ENCODE data around the gene HK3. TPM values are rescaled to one million over a fixed set of nuclear protein-coding genes. Genes with fewer than 3 reads are reported as not detected.

HK3 gene
- total RNA-seq, 1 donor from 2014 or later, result 0.77 TPM

DNA sequence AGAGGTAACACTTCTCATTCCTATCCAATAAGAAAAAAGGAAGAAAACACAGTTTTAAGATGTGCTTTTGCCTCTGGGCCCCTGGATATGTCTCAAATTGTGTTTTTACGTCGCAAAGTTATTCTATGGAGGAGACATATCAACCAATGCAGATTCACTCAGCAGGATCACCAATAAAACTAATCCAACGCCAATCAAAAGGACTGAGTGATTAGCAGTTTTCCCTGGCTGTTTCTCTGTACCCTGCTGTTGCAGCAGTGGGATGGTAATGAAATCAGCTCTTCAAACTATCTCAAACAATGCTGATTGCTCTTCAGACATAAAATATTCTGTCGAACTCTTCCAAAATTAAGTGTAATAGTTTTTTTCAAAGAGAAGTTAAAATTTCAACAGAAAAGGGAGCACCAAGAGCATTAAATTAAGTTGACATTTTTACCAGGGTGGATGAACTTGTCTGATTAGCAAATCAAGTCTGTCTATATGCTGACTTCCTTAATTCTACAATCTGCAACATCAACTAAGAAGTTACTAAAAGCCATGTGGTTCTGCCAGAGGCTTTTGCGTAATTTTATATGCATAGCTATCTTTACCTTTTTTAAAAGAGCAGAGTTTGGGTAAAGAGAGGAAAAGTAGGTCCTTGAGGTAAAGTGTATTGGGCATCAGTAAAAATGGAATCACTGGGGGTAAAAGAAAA is 9.7 kb upstream of the HK3 start:
- H3K36me3 Mint-ChIP-seq, result peaks cover 44% of the 10 kb centered on the region
- H3K4me3 Mint-ChIP-seq, result no peak overlapping the region
- H3K27me3 Mint-ChIP-seq, result no peaks in the 10 kb centered on the region
- TF ChIP-seq, protein P1, sequence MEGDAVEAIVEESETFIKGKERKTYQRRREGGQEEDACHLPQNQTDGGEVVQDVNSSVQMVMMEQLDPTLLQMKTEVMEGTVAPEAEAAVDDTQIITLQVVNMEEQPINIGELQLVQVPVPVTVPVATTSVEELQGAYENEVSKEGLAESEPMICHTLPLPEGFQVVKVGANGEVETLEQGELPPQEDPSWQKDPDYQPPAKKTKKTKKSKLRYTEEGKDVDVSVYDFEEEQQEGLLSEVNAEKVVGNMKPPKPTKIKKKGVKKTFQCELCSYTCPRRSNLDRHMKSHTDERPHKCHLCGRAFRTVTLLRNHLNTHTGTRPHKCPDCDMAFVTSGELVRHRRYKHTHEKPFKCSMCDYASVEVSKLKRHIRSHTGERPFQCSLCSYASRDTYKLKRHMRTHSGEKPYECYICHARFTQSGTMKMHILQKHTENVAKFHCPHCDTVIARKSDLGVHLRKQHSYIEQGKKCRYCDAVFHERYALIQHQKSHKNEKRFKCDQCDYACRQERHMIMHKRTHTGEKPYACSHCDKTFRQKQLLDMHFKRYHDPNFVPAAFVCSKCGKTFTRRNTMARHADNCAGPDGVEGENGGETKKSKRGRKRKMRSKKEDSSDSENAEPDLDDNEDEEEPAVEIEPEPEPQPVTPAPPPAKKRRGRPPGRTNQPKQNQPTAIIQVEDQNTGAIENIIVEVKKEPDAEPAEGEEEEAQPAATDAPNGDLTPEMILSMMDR (conservative IDR thresholded peaks at IDR 0.05), result no peak
- H3K27ac Mint-ChIP-seq, result no peak overlapping the region
- H3K9me3 Mint-ChIP-seq, result no peaks in the 10 kb centered on the region
- H3K4me1 Mint-ChIP-seq (ENCODE audit: unreplicated experiment), result peaks cover 5% of the 10 kb centered on the region
- DNase-seq (ENCODE audit: extremely low spot score, unreplicated experiment), result no peak

DNA sequence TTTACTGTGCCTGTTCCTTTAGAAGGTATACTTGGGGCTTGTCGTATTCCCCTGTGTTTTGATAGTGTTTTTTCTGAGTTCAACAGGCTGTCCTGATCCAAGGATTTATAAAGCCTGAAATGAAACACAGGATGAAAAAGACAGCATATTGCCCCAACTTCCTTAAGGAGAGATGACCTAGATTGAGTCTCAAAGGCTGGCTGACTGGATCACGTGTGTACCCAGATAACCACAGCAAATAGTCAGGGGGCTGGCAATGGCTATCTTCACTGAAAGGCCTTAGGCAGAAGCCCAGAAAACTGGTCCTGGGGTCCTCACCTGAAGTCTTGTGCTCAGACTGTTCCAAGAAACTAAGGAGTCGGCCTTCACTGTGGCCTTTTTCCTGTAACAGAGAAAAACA is 7.7 kb upstream of the HK3 start:
- TF ChIP-seq, protein P1 (conservative IDR thresholded peaks at IDR 0.05), result no peak
- Mint-ChIP-seq H3K27me3 (no peaks in the 10 kb centered on the region), H3K36me3 (peaks cover 40% of the 10 kb centered on the region), H3K4me3 (no peak overlapping the region), H3K4me1 (ENCODE audit: unreplicated experiment) (peaks cover 12% of the 10 kb centered on the region), H3K9me3 (no peaks in the 10 kb centered on the region), H3K27ac (no peak overlapping the region)
- DNase-seq (ENCODE audit: extremely low spot score, unreplicated experiment), result no peak

DNA sequence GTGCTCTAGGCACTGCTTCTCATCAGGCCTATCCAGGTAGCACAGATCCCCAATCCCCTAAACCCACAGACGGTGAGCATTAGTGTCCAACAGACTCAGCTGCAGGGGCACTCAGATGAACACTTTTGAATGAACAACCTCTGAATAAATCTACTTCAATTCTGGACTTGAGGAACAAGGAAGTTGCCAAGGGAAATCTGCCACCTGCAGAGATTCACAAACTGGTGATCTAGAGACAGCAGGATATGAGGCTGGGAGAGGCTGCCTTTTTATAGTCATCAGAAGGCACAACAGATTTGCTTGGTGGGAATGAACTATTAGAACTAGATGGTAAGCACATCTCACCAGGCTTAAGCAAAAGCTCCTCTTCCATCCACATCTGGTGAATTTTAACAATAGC is 7.0 kb upstream of the HK3 start:
- peaks cover 42% of the 10 kb centered on the region for H3K36me3 Mint-ChIP-seq
- H3K4me3 Mint-ChIP-seq, result no peak overlapping the region
- H3K9me3 Mint-ChIP-seq, result no peaks in the 10 kb centered on the region
- DNase-seq (ENCODE audit: extremely low spot score, unreplicated experiment), result no peak
- no peak overlapping the region for H3K27ac Mint-ChIP-seq
- TF ChIP-seq, protein P1 (conservative IDR thresholded peaks at IDR 0.05), result no peak
- H3K27me3 Mint-ChIP-seq, result no peaks in the 10 kb centered on the region
- peaks cover 14% of the 10 kb centered on the region for H3K4me1 Mint-ChIP-seq (ENCODE audit: unreplicated experiment)

DNA sequence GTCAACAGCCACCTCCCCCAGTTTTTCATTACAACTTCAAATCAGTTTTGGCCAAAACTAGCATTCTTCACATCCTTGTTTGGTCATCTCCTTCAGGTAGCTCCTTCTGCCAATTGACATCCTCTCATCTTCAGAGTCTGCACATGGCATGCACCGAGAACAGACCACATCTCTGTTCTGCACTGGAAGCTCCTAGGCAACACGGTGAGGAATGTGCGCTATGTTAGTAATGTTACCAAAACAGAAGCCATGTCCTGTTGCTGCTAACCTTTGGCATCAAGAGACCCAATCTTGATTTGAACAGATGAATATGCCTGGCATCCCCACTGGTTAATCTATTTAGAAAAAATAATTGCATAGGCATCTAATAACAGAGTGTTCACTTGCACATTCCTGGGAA is 5.1 kb upstream of the HK3 start:
- H3K9me3 Mint-ChIP-seq, result no peaks in the 10 kb centered on the region
- H3K27ac Mint-ChIP-seq, result no peak overlapping the region
- TF ChIP-seq, protein P1 (conservative IDR thresholded peaks at IDR 0.05), result no peak

DNA sequence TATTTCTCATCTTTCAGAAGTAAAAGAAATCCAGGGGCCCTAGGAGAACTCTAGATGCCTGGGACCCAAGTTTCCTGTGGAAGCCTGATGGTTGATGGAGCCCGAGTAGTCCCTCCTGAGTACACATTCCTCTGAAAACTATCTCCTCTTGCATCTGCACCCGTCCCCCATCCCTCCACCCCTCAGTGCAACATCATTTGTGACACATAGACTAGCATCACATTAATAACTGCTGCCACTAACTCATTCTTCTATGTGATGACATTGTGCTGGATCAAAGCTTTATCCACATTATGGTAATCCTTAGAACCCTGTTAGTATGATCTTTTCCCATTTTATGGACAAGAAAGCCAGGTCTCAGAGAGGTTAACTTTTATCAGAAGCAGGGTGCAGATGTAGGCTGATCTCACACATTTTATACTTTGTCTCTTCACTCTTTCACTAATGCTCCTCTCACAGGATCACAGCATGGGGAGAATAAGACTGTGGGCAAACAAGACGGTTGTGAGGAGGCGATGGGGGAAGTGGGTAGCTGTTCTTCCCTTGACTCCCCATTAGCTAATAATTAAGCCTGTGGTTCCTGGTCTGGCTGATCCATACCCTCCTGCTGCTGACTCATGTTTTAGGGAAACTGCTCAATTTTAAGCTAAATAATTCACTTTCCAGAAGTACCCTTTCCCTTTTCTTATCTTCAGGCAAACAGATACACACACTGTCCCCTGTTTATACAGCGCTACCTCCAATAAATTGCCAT is 3.9 kb upstream of the HK3 start:
- Mint-ChIP-seq H3K36me3 (peaks cover 35% of the 10 kb centered on the region), H3K9me3 (no peaks in the 10 kb centered on the region), H3K4me1 (ENCODE audit: unreplicated experiment) (peaks cover 14% of the 10 kb centered on the region), H3K4me3 (peak overlapping the region; percentile 15), H3K27me3 (peaks cover 1% of the 10 kb centered on the region), H3K27ac (no peak overlapping the region)
- no peak for DNase-seq (ENCODE audit: extremely low spot score, unreplicated experiment)
- TF ChIP-seq, protein P1 (conservative IDR thresholded peaks at IDR 0.05), result no peak

More for the DNA sequence above, 5.1 kb upstream of the HK3 start:
- Mint-ChIP-seq H3K4me1 (ENCODE audit: unreplicated experiment) (peaks cover 14% of the 10 kb centered on the region), H3K27me3 (no peaks in the 10 kb centered on the region), H3K36me3 (peaks cover 42% of the 10 kb centered on the region), H3K4me3 (no peak overlapping the region)
- DNase-seq (ENCODE audit: extremely low spot score, unreplicated experiment), result no peak
